ENCODE measurements around the gene CHAC2. TPM values are rescaled to one million over a fixed set of nuclear protein-coding genes. Genes with fewer than 3 reads are reported as not detected.
"Not testable (repeated sequence)": the region's sequence is repeated elsewhere in the genome, so short reads cannot be mapped to it uniquely, and the experiment has no call there.

CHAC2 gene
- total RNA-seq, 4 donors from 2014 or later, result 1.7 to 3.2 (median 1.9) TPM

- no peak overlapping the region for H3K27ac ChIP-seq
- no peaks in the 10 kb centered on the region for H3K9me3 ChIP-seq
- DNase-seq, result no peak
- TF ChIP-seq, protein P1, sequence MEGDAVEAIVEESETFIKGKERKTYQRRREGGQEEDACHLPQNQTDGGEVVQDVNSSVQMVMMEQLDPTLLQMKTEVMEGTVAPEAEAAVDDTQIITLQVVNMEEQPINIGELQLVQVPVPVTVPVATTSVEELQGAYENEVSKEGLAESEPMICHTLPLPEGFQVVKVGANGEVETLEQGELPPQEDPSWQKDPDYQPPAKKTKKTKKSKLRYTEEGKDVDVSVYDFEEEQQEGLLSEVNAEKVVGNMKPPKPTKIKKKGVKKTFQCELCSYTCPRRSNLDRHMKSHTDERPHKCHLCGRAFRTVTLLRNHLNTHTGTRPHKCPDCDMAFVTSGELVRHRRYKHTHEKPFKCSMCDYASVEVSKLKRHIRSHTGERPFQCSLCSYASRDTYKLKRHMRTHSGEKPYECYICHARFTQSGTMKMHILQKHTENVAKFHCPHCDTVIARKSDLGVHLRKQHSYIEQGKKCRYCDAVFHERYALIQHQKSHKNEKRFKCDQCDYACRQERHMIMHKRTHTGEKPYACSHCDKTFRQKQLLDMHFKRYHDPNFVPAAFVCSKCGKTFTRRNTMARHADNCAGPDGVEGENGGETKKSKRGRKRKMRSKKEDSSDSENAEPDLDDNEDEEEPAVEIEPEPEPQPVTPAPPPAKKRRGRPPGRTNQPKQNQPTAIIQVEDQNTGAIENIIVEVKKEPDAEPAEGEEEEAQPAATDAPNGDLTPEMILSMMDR (IDR thresholded peaks at IDR 0.05), result no peak
- no peak for TF ChIP-seq POLR2A (IDR thresholded peaks at IDR 0.05)
- H3K27me3 ChIP-seq, result no peaks in the 10 kb centered on the region
- WGBS, 2 donors, result 87 to 89% methylated on average over 6 of the region's 6 CpGs
- H3K4me1 ChIP-seq, result no peaks in the 10 kb centered on the region
- intact Hi-C loops (cut with DNase I), result no loop called here
- H3K4me3 ChIP-seq (replicated peaks in 1 of 3), result no peak overlapping the region
- H3K36me3 ChIP-seq, result peaks cover 6 to 15% of the 10 kb centered on the region in 2 donors
These were observed 54.2 kb downstream of the CHAC2 start for GRCh38 chr2:53821810-53822209.

DNA sequence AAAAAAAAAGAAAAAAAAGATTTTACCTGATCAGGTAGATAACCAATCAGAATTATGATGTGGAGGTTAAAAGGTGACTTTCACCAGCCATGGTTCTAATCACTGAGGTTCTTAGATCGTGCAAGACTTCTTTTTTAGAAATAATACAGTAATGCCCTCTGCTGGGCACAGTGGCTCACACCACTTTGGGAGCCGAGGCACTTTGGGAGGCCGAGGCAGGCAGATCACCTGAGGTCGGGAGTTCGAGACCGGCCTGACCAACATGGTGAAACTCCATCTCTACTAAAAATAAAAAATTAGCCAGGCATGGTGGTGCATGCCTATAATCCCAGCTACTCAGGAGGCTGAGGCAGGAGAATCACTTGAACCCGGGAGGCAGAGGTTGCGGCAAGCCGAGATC lies 56.0 kb downstream of the CHAC2 start:
- intact Hi-C loops (cut with DNase I); H3K9me3 ChIP-seq; H3K36me3 ChIP-seq; H3K27ac ChIP-seq; H3K4me1 ChIP-seq; H3K27me3 ChIP-seq; H3K4me3 ChIP-seq (replicated peaks in 1 of 3); DNase-seq: not testable (repeated sequence)
- WGBS, 2 donors, result 91 to 93% methylated on average over 9 of the region's 9 CpGs

Other genes starting within 250 kb of the CHAC2 start
- gene ASB3, start 19.1 kb downstream of the CHAC2 start, total RNA-seq, result 10 to 100 TPM; 24.2 to 32.2 (median 30.2) TPM
- gene ERLEC1, start 19.2 kb downstream of the CHAC2 start, total RNA-seq, result 100 to 1,000 TPM in 1 of 4 donors, 10 to 100 TPM in 3; 54.1 to 138 (median 83.2) TPM
- 1 to 10 TPM; 3.7 to 7.9 (median 6.1) TPM for gene GPR75, start 92.2 kb downstream of the CHAC2 start, total RNA-seq
- gene PSME4, start 203.2 kb downstream of the CHAC2 start, total RNA-seq, result 100 to 1,000 TPM in 1 of 4 donors, 10 to 100 TPM in 3; 64.3 to 131 (median 84.4) TPM